Muscle layer of colon (tissue), 2 donors: Measurements from ENCODE around the gene ZNF648.
A peak's percentile ranks its signal among the peaks of the same experiment; 100 is the strongest.
"Not testable (repeated sequence)": the region's sequence is repeated elsewhere in the genome, so short reads cannot be mapped to it uniquely, and the experiment has no call there.

Experiments
- H3K27ac ChIP-seq: one replicate; pipeline ENCODE4 v1.7.0; 2013; ENCODE audit warnings: low read depth, mild to moderate bottlenecking, low read length, moderate library complexity
- H3K27me3 ChIP-seq, 2 donors: one replicate each; pipeline ENCODE4 v1.7.0; 2013; ENCODE audit warnings: low read length in 2 of 2, mild to moderate bottlenecking in 2 of 2; ENCODE audit not compliant: insufficient read depth in 2 of 2, control insufficient read depth in 1 of 2
- H3K36me3 ChIP-seq: one replicate; pipeline ENCODE4 v1.7.0; 2013; ENCODE audit warnings: mild to moderate bottlenecking, low read length; ENCODE audit not compliant: insufficient read depth
- H3K4me1 ChIP-seq: one replicate; pipeline ENCODE4 v1.7.0; 2013; ENCODE audit warnings: mild to moderate bottlenecking, low read length; ENCODE audit not compliant: insufficient read depth
- H3K4me3 ChIP-seq, 2 donors: one replicate each; pipeline ENCODE4 v1.7.0; 2013; ENCODE audit warnings: low read length in 2 of 2, low read depth in 1 of 2, mild to moderate bottlenecking in 1 of 2, moderate library complexity in 1 of 2
- H3K9ac ChIP-seq: one replicate; pipeline ENCODE4 v1.7.0; 2013; ENCODE audit warnings: low read length
- H3K9me3 ChIP-seq: one replicate; pipeline ENCODE4 v1.7.0; 2013; ENCODE audit warnings: mild to moderate bottlenecking, low read length
- donor health status: abdominal sarcoma.
- donor health status: Adenocarcinoma of cecum.

The ZNF648 gene

DNA sequence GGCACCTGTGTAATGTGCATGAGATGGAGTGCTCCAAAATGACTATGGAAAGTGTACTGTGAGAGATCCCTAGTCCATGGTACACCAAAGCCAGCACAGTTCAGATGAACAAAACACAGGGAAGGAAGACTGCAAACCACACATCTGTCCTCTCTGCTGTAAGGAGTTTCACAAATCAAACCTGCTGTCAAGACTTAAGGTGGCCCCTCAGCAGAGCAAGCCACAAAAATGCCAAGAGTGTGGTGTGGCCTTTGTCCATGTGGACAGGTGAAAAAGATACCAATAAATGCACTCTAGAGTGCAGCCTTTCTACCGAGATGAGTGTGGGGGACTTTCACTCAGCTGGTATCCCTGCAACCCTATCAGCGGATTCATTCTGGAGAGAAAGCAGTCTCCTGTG, 12.9 kb downstream of the ZNF648 start:
- H3K4me1 ChIP-seq: no peaks in the 10 kb centered on the region

GRCh38 chr1:182046763-182047162, 14.7 kb downstream of the ZNF648 start:
- Histone ChIP-seq H3K27ac (no peak overlapping the region), H3K4me1 (no peaks in the 10 kb centered on the region), H3K27me3 (no peaks in the 10 kb centered on the region), H3K9ac (no peak overlapping the region), H3K4me3 (no peak overlapping the region), H3K36me3 (no peaks in the 10 kb centered on the region), H3K9me3 (no peaks in the 10 kb centered on the region)

More for the DNA sequence above, 12.9 kb downstream of the ZNF648 start:
- no peak overlapping the region for H3K4me3 ChIP-seq
- H3K9ac ChIP-seq: no peak overlapping the region
- H3K9me3 ChIP-seq: no peaks in the 10 kb centered on the region
- no peaks in the 10 kb centered on the region for H3K27me3 ChIP-seq
- H3K27ac ChIP-seq: no peak overlapping the region
- no peaks in the 10 kb centered on the region for H3K36me3 ChIP-seq

DNA sequence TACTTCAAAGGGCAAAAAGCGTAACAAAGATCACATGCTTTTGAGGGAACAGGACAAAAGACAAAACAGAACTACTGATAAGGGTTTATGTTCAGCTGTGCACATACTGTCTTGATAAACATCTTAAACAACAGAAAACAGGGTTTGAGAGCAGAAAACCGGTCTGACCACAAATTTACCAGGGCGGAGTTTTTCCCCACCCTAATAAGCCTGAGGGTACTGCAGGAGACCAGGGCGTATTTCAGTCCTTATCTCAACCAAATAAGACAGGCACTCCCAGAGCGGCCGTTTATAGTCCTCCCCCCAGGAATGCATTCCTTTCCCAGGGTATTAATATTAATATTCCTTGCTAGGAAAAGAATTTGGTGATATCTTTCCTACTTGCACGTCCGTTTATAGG, 16.0 kb downstream of the ZNF648 start:
- H3K4me1 ChIP-seq: not testable (repeated sequence)

DNA sequence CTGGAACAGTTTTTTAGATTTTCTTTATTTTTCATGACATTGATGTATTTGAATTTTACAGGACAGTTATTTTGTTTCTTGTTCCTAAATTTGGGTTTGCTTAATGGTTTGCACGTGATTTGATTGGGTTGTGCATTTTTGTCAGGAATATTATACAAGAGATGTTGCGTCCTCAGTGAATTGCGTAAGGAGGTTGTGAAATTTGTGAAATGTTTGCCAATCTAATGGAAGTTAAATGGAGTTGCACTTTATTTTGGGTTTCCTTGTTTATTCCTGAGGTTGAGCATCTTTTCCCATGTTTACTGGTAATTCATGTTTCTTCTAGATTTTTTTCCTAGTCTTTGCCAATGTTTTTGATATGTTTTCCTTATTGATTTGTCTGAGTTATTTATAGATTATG, 19.9 kb downstream of the ZNF648 start:
- H3K27me3 ChIP-seq: no peaks in the 10 kb centered on the region
- no peaks in the 10 kb centered on the region for H3K36me3 ChIP-seq
- H3K9me3 ChIP-seq: no peaks in the 10 kb centered on the region
- H3K4me1 ChIP-seq: no peaks in the 10 kb centered on the region
- H3K4me3 ChIP-seq: no peak overlapping the region
- no peak overlapping the region for H3K27ac ChIP-seq
- H3K9ac ChIP-seq: no peak overlapping the region

More for the DNA sequence above, 16.0 kb downstream of the ZNF648 start:
- not testable (repeated sequence) for H3K27me3 ChIP-seq, H3K4me3 ChIP-seq, H3K9me3 ChIP-seq, H3K27ac ChIP-seq, H3K9ac ChIP-seq, H3K36me3 ChIP-seq

DNA sequence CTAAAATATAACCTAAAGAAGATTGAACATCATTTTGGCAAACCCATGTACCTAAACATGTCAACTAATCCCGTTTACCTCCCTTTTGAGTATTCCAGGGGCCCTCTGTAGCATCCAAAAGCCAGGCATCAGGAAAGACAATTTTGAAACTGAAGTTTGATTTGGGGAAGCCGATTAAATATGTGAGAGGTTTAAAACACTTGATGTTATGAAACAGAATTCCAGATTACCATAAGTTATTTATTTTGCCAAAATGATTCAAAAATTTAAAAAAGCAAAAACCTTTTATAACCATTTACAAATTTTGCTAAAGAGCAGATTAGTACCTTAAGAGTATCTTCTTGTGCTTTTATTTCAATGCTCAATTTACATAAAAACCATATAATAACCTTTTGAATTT, 23.3 kb downstream of the ZNF648 start:
- H3K9ac ChIP-seq: no peak overlapping the region
- H3K36me3 ChIP-seq: no peaks in the 10 kb centered on the region
- no peaks in the 10 kb centered on the region for H3K27me3 ChIP-seq
- no peaks in the 10 kb centered on the region for H3K9me3 ChIP-seq
- no peaks in the 10 kb centered on the region for H3K4me1 ChIP-seq
- H3K27ac ChIP-seq: no peak overlapping the region
- no peak overlapping the region for H3K4me3 ChIP-seq

- Histone ChIP-seq H3K9me3 (no peaks in the 10 kb centered on the region), H3K27me3 (no peaks in the 10 kb centered on the region), H3K9ac (no peak overlapping the region), H3K4me1 (no peaks in the 10 kb centered on the region), H3K27ac (no peak overlapping the region), H3K4me3 (no peak overlapping the region), H3K36me3 (no peaks in the 10 kb centered on the region)
Observed at GRCh38 chr1:182035097-182035770, 26.3 kb downstream of the ZNF648 start.

GRCh38 chr1:182032251-182032650, 29.3 kb downstream of the ZNF648 start:
- Histone ChIP-seq H3K27ac (no peak overlapping the region), H3K4me3 (no peak overlapping the region), H3K36me3 (no peaks in the 10 kb centered on the region), H3K4me1 (peaks cover 6% of the 10 kb centered on the region), H3K9me3 (no peaks in the 10 kb centered on the region), H3K9ac (no peak overlapping the region), H3K27me3 (no peaks in the 10 kb centered on the region)

GRCh38 chr1:182029379-182030331, 31.9 kb downstream of the ZNF648 start:
- Histone ChIP-seq H3K4me1 (peaks cover 6% of the 10 kb centered on the region), H3K9ac (peak overlapping the region; percentile 46), H3K36me3 (no peaks in the 10 kb centered on the region), H3K4me3 (peak overlapping the region; percentile 51 to 95), H3K27me3 (no peaks in the 10 kb centered on the region), H3K27ac (peak overlapping the region; percentile 57), H3K9me3 (no peaks in the 10 kb centered on the region)

GRCh38 chr1:182029002-182029378, 32.5 kb downstream of the ZNF648 start:
- H3K36me3 ChIP-seq: no peaks in the 10 kb centered on the region
- no peak overlapping the region for H3K27ac ChIP-seq
- peak overlapping the region; percentile 46 for H3K9ac ChIP-seq
- no peaks in the 10 kb centered on the region for H3K9me3 ChIP-seq
- H3K4me1 ChIP-seq: peaks cover 6% of the 10 kb centered on the region
- no peaks in the 10 kb centered on the region for H3K27me3 ChIP-seq
- peak overlapping the region; percentile 51 to 95 for H3K4me3 ChIP-seq

DNA sequence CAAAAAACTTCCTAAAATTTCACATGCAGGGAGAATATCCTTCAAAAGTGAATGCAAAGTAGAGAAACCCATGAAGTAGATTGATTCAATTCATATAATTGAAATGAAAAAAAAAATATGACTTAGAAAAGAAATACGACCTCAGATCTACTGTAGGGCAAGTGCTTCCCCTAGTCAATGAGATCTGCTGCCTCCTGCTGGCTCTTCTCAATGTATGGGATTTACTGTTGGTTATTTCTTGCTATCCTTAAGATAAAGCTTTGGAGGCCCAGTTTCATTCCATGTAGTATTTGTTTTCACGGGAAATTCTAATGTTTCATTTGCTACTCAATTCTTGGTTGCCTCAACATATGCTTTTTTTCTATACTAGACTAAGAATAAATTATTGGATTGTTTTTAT, 46.2 kb downstream of the ZNF648 start:
- H3K27ac ChIP-seq: no peak overlapping the region
- no peak overlapping the region for H3K4me3 ChIP-seq
- H3K27me3 ChIP-seq: no peaks in the 10 kb centered on the region
- H3K9me3 ChIP-seq: no peaks in the 10 kb centered on the region
- no peak overlapping the region for H3K9ac ChIP-seq
- H3K4me1 ChIP-seq: no peaks in the 10 kb centered on the region
- H3K36me3 ChIP-seq: no peaks in the 10 kb centered on the region

DNA sequence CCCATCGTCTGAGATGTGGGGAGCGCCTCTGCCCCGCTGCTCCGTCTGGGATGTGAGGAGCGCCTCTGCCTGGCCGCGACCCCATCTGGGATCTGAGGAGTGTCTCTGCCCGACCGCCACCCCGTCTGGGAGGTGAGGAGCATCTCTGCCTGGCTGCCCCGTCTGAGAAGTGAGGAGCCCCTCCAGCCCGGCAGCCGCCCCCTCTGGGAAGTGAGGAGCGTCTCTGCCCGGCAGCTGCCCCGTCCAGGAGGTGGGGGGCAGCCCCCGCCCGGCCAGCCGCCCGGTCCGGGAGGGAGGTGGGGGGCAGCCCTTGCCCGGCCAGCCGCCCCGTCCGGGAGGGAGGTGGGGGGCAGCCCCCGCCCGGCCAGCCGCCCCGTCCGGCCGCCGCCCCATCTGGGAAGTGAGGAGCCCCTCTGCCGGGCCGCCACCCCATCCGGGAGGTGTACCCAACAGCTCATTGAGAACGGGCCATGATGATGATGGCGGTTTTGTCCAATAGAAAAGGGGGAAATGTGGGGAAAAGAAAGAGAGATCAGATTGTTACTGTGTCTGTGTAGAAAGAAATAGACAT, 50.6 kb downstream of the ZNF648 start:
- H3K36me3 ChIP-seq, H3K27ac ChIP-seq, H3K4me3 ChIP-seq, H3K9me3 ChIP-seq, H3K27me3 ChIP-seq, H3K4me1 ChIP-seq, H3K9ac ChIP-seq: not testable (repeated sequence)
